ENCODE data around the gene GLI3. TPM values are rescaled to one million over a fixed set of nuclear protein-coding genes. Genes with fewer than 3 reads are reported as not detected.
A peak's percentile ranks its signal among the peaks of the same experiment; 100 is the strongest.

GLI3 gene
- under 1 TPM; 0.12 to 0.95 (median 0.21) TPM for total RNA-seq
- long read RNA-seq, result 0 reads

- Histone ChIP-seq H3K27me3 (no peaks in the 10 kb centered on the region), H3K4me1 (no peaks in the 10 kb centered on the region), H3K4me3 (peak within 1 kb of the TSS; percentile 51 to 61 (median 52)), H3K27ac (peak within 1 kb of the TSS in 2 of 3 donors; percentile 29 to 60), H3K9me3 (no peaks in the 10 kb centered on the region), H3K36me3 (no peaks in the 10 kb centered on the region)
- DNase-seq (peak; percentile 49 to 66 (median 51)), ATAC-seq (peak; percentile 58 to 74 (median 65))
- WGBS (ENCODE audit: insufficient coverage, low coverage, low lambda C conversion rate, missing lambda C conversion rate), result 0% methylated on average over 30 of the region's 92 CpGs
- intact Hi-C loops (cut with DNase I), result no loop called here
- TF ChIP-seq CTCF (IDR thresholded peaks at IDR 0.05), result no peak
- TF ChIP-seq POLR2A (IDR thresholded peaks at IDR 0.05), result no peak
Observed at GRCh38 chr7:42236976-42237810, at the start of gene GLI3. GLI3 (minus strand) TSS chr7:42237209; CDS start chr7:42223253, 13,956 bp downstream.

- H3K4me1 ChIP-seq, result no peaks in the 10 kb centered on the region
- intact Hi-C loops (cut with DNase I), result no loop called here
- TF ChIP-seq CTCF (IDR thresholded peaks at IDR 0.05), result no peak
- TF ChIP-seq POLR2A (IDR thresholded peaks at IDR 0.05), result no peak
- H3K9me3 ChIP-seq, result no peaks in the 10 kb centered on the region
- H3K36me3 ChIP-seq, result no peaks in the 10 kb centered on the region
- DNase-seq (no peak), ATAC-seq (no peak)
- no peak overlapping the region for H3K4me3 ChIP-seq
- H3K27ac ChIP-seq, result no peak overlapping the region
- no peaks in the 10 kb centered on the region for H3K27me3 ChIP-seq
Observed at GRCh38 chr7:42285383-42285824, 48.4 kb upstream of the GLI3 start.

GRCh38 chr7:42283553-42283952, 46.5 kb upstream of the GLI3 start:
- intact Hi-C loops (cut with DNase I), result no loop called here
- no peak for ATAC-seq

GRCh38 chr7:42278344-42278743, 41.3 kb upstream of the GLI3 start:
- intact Hi-C loops (cut with DNase I), result no loop called here

More at GRCh38 chr7:42283553-42283952, 46.5 kb upstream of the GLI3 start:
- no peaks in the 10 kb centered on the region for H3K4me1 ChIP-seq
- H3K9me3 ChIP-seq, result no peaks in the 10 kb centered on the region
- 40% methylated on average over 2 of the region's 2 CpGs for WGBS (ENCODE audit: insufficient coverage, low coverage, low lambda C conversion rate, missing lambda C conversion rate)
- no peak for DNase-seq
- H3K27ac ChIP-seq, result no peak overlapping the region
- no peak for TF ChIP-seq CTCF (IDR thresholded peaks at IDR 0.05)
- no peak for TF ChIP-seq POLR2A (IDR thresholded peaks at IDR 0.05)
- no peaks in the 10 kb centered on the region for H3K36me3 ChIP-seq
- no peaks in the 10 kb centered on the region for H3K27me3 ChIP-seq
- H3K4me3 ChIP-seq, result no peak overlapping the region

More at GRCh38 chr7:42278344-42278743, 41.3 kb upstream of the GLI3 start:
- TF ChIP-seq CTCF (IDR thresholded peaks at IDR 0.05) (no peak), POLR2A (IDR thresholded peaks at IDR 0.05) (no peak)
- Histone ChIP-seq H3K36me3 (no peaks in the 10 kb centered on the region), H3K4me1 (no peaks in the 10 kb centered on the region), H3K4me3 (no peak overlapping the region), H3K27me3 (no peaks in the 10 kb centered on the region), H3K9me3 (no peaks in the 10 kb centered on the region), H3K27ac (no peak overlapping the region)
- DNase-seq, result no peak
- WGBS (ENCODE audit: insufficient coverage, low coverage, low lambda C conversion rate, missing lambda C conversion rate), result 35% methylated on average over 4 of the region's 4 CpGs
- ATAC-seq, result no peak
